Activated CD4-positive, CD25-positive, alpha-beta regulatory T cell treated with anti-CD3 and anti-CD28 coated beads, Interleukin-2, amount 50 U/mL, for 24 hours (primary cell): ENCODE measurements around the gene CBLB.
"Not testable (repeated sequence)": the region's sequence is repeated elsewhere in the genome, so short reads cannot be mapped to it uniquely, and the experiment has no call there.

Experiments
- ATAC-seq, 2 donors: fragments of 150-1000 bp; cut with Tn5 transposase; one replicate each; pipeline ENCODE4 v1.10.0; 2021; ENCODE audit warnings: mild to moderate bottlenecking in 1 of 2, moderate library complexity in 1 of 2

CBLB gene

GRCh38 chr3:105783631-105784030 lies 85.2 kb downstream of the CBLB start:
- ATAC-seq = no peak

GRCh38 chr3:105781871-105782270 lies 86.9 kb downstream of the CBLB start:
- no peak for ATAC-seq

GRCh38 chr3:105780107-105780506 lies 88.7 kb downstream of the CBLB start:
- no peak for ATAC-seq

GRCh38 chr3:105775368-105775767 lies 93.4 kb downstream of the CBLB start:
- ATAC-seq = no peak

GRCh38 chr3:105774444-105775180 lies 94.2 kb downstream of the CBLB start:
- ATAC-seq = peak; percentile 60 to 72

GRCh38 chr3:105773291-105773690 lies 95.5 kb downstream of the CBLB start:
- peak; percentile 49 to 63 for ATAC-seq

GRCh38 chr3:105772635-105773034 lies 96.2 kb downstream of the CBLB start:
- no peak for ATAC-seq

GRCh38 chr3:105771392-105771791 lies 97.4 kb downstream of the CBLB start:
- no peak for ATAC-seq

GRCh38 chr3:105770410-105770809 lies 98.4 kb downstream of the CBLB start:
- ATAC-seq = no peak

- no peak for ATAC-seq
Measured at GRCh38 chr3:105767776-105768175, 101.0 kb downstream of the CBLB start.

- ATAC-seq = no peak
Measured at GRCh38 chr3:105767216-105767615, 101.6 kb downstream of the CBLB start.

GRCh38 chr3:105765308-105765639 lies 103.5 kb downstream of the CBLB start:
- no peak for ATAC-seq

GRCh38 chr3:105764378-105765307 lies 104.2 kb downstream of the CBLB start:
- no peak for ATAC-seq

GRCh38 chr3:105763659-105764036 lies 105.2 kb downstream of the CBLB start:
- no peak for ATAC-seq

GRCh38 chr3:105762749-105763658 lies 105.8 kb downstream of the CBLB start:
- ATAC-seq = no peak

GRCh38 chr3:105762214-105762613 lies 106.6 kb downstream of the CBLB start:
- not testable (repeated sequence) for ATAC-seq

GRCh38 chr3:105759442-105760078 lies 109.3 kb downstream of the CBLB start:
- ATAC-seq = no peak

GRCh38 chr3:105758451-105758850 lies 110.4 kb downstream of the CBLB start:
- ATAC-seq = no peak

- no peak for ATAC-seq
Measured at GRCh38 chr3:105755121-105755886, 113.5 kb downstream of the CBLB start.

GRCh38 chr3:105752791-105753415 lies 115.9 kb downstream of the CBLB start:
- ATAC-seq = peak; percentile 75 to 86

GRCh38 chr3:105747696-105748095 lies 121.1 kb downstream of the CBLB start:
- no peak for ATAC-seq
